Kidney epithelial cell (primary cell): ENCODE results near the gene APBB1IP. TPM values are rescaled to one million over a fixed set of nuclear protein-coding genes. Genes with fewer than 3 reads are reported as not detected.

Experiments
- DNase-seq: peaks from one replicate; pipeline ENCODE4 v3.0.0-alpha.2; 2010; ENCODE audit warnings: low read depth
- H3K27me3 ChIP-seq: 2 replicates; pipeline ENCODE4 v1.6.0; 2011; ENCODE audit warnings: low read length; ENCODE audit not compliant: control insufficient read depth, insufficient read depth
- H3K36me3 ChIP-seq: 2 replicates; pipeline ENCODE4 v1.5.1; 2011; ENCODE audit warnings: low read length; ENCODE audit not compliant: control insufficient read depth, insufficient read depth
- H3K4me3 ChIP-seq: 2 replicates; pipeline ENCODE4 v1.5.1; 2011; ENCODE audit warnings: low read depth, mild to moderate bottlenecking, control low read depth, low read length
- total RNA-seq: library from RNA; depleted of rRNA; stranded (reverse); fragments of >200 nt; gene quantifications from 2 replicates; pipeline ENCODE4 v1.2.3, GENCODE V29; 2015
- TF ChIP-seq, protein P1 (sequence below): IDR thresholded peaks from 2 replicates; pipeline ENCODE4 v1.5.1; 2011; ENCODE audit warnings: mild to moderate bottlenecking, moderate library complexity, low read length, control low read depth, inconsistent platforms; ENCODE audit not compliant: insufficient read depth, poor library complexity, severe bottlenecking

Gene APBB1IP
- total RNA-seq, 1 donor from 2014 or later = 1.8 TPM

- TF ChIP-seq, protein P1, sequence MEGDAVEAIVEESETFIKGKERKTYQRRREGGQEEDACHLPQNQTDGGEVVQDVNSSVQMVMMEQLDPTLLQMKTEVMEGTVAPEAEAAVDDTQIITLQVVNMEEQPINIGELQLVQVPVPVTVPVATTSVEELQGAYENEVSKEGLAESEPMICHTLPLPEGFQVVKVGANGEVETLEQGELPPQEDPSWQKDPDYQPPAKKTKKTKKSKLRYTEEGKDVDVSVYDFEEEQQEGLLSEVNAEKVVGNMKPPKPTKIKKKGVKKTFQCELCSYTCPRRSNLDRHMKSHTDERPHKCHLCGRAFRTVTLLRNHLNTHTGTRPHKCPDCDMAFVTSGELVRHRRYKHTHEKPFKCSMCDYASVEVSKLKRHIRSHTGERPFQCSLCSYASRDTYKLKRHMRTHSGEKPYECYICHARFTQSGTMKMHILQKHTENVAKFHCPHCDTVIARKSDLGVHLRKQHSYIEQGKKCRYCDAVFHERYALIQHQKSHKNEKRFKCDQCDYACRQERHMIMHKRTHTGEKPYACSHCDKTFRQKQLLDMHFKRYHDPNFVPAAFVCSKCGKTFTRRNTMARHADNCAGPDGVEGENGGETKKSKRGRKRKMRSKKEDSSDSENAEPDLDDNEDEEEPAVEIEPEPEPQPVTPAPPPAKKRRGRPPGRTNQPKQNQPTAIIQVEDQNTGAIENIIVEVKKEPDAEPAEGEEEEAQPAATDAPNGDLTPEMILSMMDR = no peak
- no peak for DNase-seq
- no peak overlapping the region for H3K4me3 ChIP-seq
- H3K27me3 ChIP-seq = no peaks in the 10 kb centered on the region
- H3K36me3 ChIP-seq = no peaks in the 10 kb centered on the region
These were observed 79.2 kb downstream of the APBB1IP start for GRCh38 chr10:26517141-26517867.

DNA sequence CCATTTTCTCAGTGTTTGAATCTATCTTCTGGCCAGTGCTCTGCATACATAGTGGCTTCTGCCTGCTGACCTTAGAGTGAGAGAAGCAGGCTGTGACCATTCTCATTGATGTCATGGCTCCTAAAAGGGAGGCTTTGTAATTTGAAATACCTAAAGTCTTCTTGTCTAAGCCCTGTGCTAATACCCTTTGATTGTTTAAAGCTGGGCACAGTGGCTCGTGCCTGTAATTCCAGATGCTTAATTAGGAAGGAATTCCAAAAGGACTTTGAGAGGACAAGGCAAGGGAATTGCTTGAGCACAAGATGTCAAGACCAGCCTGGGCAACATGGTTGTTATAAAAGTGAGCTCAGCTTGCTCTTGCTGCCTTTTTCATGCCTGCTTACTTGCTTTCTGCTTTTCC lies 81.7 kb downstream of the APBB1IP start:
- Histone ChIP-seq H3K4me3 (no peak overlapping the region), H3K36me3 (no peaks in the 10 kb centered on the region), H3K27me3 (no peaks in the 10 kb centered on the region)
- TF ChIP-seq, protein P1 = no peak
- DNase-seq = no peak

DNA sequence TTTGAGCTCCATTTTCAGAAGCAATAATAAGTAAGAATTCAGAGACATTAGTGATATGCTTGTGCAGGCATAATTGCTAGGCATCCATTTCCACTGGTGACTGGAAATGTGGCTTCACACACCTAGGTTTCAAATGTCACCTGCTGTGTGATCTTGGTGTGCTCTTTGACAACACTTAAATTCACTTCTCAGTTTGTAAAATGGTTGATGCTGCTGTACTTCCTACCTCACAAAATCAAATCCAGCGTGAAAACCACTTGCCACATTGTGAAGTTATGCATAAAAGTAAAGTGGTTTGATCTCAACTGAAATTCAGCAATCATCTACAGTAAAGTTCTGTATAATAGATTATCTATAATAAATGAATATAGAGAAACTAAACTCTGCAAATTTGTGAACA lies 82.4 kb downstream of the APBB1IP start:
- Histone ChIP-seq H3K36me3 (no peaks in the 10 kb centered on the region), H3K27me3 (no peaks in the 10 kb centered on the region), H3K4me3 (no peak overlapping the region)
- TF ChIP-seq, protein P1 = no peak
- DNase-seq = no peak

DNA sequence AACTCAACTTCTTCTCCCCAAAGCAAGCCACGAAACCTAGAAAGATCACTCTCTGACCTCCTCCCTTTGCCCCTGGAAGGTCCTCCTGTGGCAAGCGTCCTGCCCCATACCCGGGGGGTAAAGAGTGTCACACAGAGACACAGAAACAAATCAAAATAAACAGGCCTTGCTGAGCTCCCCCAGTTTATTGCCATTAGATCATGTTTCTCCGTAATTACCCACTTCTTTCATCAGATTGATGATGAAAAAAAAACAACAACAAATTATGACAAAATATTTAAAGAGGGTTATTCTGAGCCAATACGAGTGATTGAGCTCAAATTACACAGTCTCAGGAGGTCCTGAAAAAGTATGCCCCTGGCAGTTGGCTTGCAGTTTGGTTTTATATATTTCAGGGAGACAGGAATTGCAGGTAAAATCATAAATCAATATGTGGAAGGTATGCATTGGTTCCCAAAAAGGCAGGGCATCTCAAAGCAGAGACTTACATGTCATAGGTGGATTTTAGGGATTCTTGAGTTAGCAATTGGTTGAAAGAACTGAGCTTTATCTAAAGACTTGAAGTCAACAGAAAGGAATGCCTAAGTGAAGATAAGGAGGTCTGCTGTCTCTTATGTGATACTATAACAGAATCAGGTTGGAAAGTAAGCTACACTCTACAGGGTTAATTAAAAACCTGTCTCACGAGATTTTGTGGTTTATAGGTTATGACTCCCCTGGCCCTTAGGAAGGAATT lies 86.2 kb downstream of the APBB1IP start:
- DNase-seq = no peak
- Histone ChIP-seq H3K27me3 (no peaks in the 10 kb centered on the region), H3K36me3 (no peaks in the 10 kb centered on the region), H3K4me3 (no peak overlapping the region)
- TF ChIP-seq, protein P1 = no peak

- no peak overlapping the region for H3K4me3 ChIP-seq
- no peaks in the 10 kb centered on the region for H3K36me3 ChIP-seq
- no peak for DNase-seq
- H3K27me3 ChIP-seq = no peaks in the 10 kb centered on the region
- TF ChIP-seq, protein P1 = no peak
These were observed 87.4 kb downstream of the APBB1IP start for GRCh38 chr10:26525586-26525985.
